HUES64 (cell line): Measurements from ENCODE around the gene PHLDA1.

ENCODE experiments used
- H3K27ac ChIP-seq: 2 replicates; pipeline ENCODE4 v1.7.0; 2013; ENCODE audit warnings: low read depth, low read length, inconsistent platforms
- H3K27me3 ChIP-seq: 2 replicates; pipeline ENCODE4 v1.6.1; 2013; ENCODE audit warnings: mild to moderate bottlenecking, low read length; ENCODE audit not compliant: insufficient read depth
- H3K36me3 ChIP-seq: 2 replicates; pipeline ENCODE4 v1.6.1; 2013; ENCODE audit warnings: mild to moderate bottlenecking, low read length; ENCODE audit not compliant: insufficient read depth
- H3K4me1 ChIP-seq: 2 replicates; pipeline ENCODE4 v1.6.1; 2013; ENCODE audit warnings: mild to moderate bottlenecking, low read length, moderate library complexity; ENCODE audit not compliant: insufficient read depth
- H3K4me3 ChIP-seq: 2 replicates; pipeline ENCODE4 v1.5.1; 2013; ENCODE audit warnings: mild to moderate bottlenecking, low read length, moderate library complexity
- H3K9ac ChIP-seq: 2 replicates; pipeline ENCODE4 v1.6.1; 2013; ENCODE audit warnings: mild to moderate bottlenecking, low read depth, low read length
- H3K9me3 ChIP-seq: 2 replicates; pipeline ENCODE4 v1.6.1; 2013; ENCODE audit warnings: low read depth, low read length; ENCODE audit not compliant: insufficient read depth
- WGBS: fragments of 150-250, 120-280 bp; methylation state at CpG from one replicate; pipeline ENCODE4 v1.1.7; 2013; ENCODE audit warnings: missing lambda C conversion rate; 5-methylcytosine and 5-hydroxymethylcytosine counted together

Gene PHLDA1

GRCh38 chr12:75982979-75983660 is 48.5 kb downstream of the PHLDA1 start:
- no peak overlapping the region for H3K9ac ChIP-seq
- H3K9me3 ChIP-seq: no peaks in the 10 kb centered on the region
- no peak overlapping the region for H3K27ac ChIP-seq
- no peaks in the 10 kb centered on the region for H3K36me3 ChIP-seq
- peaks cover 30% of the 10 kb centered on the region for H3K4me1 ChIP-seq
- no peaks in the 10 kb centered on the region for H3K27me3 ChIP-seq
- 90% methylated on average over 5 of the region's 5 CpGs for WGBS
- H3K4me3 ChIP-seq: no peak overlapping the region

- no peak overlapping the region for H3K9ac ChIP-seq
- H3K9me3 ChIP-seq: no peaks in the 10 kb centered on the region
- H3K27me3 ChIP-seq: no peaks in the 10 kb centered on the region
- H3K27ac ChIP-seq: no peak overlapping the region
- peaks cover 36% of the 10 kb centered on the region for H3K4me1 ChIP-seq
- WGBS: 80% methylated on average over 8 of the region's 8 CpGs
- no peaks in the 10 kb centered on the region for H3K36me3 ChIP-seq
- H3K4me3 ChIP-seq: no peak overlapping the region
Observed at GRCh38 chr12:75982169-75982564, 49.4 kb downstream of the PHLDA1 start.

- Histone ChIP-seq H3K27me3 (no peaks in the 10 kb centered on the region), H3K27ac (no peak overlapping the region), H3K4me3 (no peak overlapping the region), H3K9ac (no peak overlapping the region), H3K36me3 (no peaks in the 10 kb centered on the region), H3K9me3 (no peaks in the 10 kb centered on the region), H3K4me1 (peaks cover 34% of the 10 kb centered on the region)
- 94% methylated on average over 8 of the region's 10 CpGs for WGBS
Observed at GRCh38 chr12:75981247-75982168, 50.1 kb downstream of the PHLDA1 start.

GRCh38 chr12:75979181-75979580 is 52.4 kb downstream of the PHLDA1 start:
- H3K27me3 ChIP-seq: no peaks in the 10 kb centered on the region
- H3K4me3 ChIP-seq: no peak overlapping the region
- no peak overlapping the region for H3K27ac ChIP-seq
- peaks cover 31% of the 10 kb centered on the region for H3K4me1 ChIP-seq
- no peak overlapping the region for H3K9ac ChIP-seq
- H3K9me3 ChIP-seq: no peaks in the 10 kb centered on the region
- WGBS: 59% methylated on average over 1 of the region's 2 CpGs
- H3K36me3 ChIP-seq: no peaks in the 10 kb centered on the region

DNA sequence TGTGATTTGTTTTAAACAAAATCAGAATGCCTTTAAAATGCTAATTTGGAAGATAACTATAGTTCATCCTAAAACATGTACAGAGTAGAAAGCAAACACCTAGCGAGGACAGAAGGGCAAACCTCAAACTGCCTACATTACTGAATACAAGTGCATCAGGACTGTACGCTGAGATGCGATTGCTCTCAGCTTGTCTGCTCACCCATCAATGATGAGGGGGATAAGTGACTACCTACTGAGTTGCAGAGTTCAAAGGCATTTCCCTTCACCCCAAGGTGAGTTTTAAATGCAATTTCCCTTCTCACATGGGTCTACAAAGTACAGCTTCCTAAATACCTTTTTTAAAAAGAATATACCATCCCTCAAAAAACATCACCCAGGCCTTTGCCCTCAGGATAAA is 52.9 kb downstream of the PHLDA1 start:
- no peaks in the 10 kb centered on the region for H3K9me3 ChIP-seq
- WGBS: 94% methylated on average over 3 of the region's 3 CpGs
- peak overlapping the region; percentile 44 for H3K27ac ChIP-seq
- H3K9ac ChIP-seq: no peak overlapping the region; the same call in 1 of the 2 replicates
- no peaks in the 10 kb centered on the region for H3K27me3 ChIP-seq
- H3K36me3 ChIP-seq: no peaks in the 10 kb centered on the region
- H3K4me1 ChIP-seq: peaks cover 31% of the 10 kb centered on the region
- no peak overlapping the region for H3K4me3 ChIP-seq

DNA sequence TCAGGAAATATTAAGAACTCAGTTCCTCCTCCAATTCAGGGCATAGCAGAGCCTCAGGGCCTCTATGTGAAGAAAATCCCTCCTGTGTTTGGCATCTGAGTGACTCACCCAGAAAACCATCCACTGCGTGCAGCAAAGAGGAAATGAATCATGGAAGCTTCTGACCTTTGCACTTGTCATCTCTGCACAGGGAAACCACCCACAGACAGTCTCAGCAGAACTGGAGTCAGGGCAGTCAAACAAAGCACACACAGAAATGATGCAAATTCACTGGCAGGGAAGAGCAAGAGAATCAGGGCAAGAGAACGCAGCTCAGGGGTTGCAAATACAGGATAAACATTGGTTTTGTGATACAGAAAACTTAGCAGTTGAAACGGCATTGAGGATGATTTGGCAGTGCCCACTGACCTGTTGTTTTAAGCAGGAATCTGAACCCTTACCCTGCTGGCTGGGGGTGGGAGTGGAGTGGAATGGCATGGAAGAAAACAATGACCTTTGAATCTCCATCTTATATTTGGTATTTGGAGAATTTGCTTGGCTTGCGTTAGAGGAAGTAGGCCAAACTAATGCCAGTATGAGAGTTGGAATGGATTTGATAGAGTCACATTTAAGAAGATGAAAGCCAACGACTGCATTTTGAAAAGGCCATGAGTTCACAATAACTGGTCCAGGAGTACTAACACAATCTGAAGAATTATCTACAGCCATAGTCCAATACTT is 53.5 kb downstream of the PHLDA1 start:
- Histone ChIP-seq H3K4me3 (no peak overlapping the region), H3K9ac (peak overlapping the region; percentile 5; the same call in 1 of the 2 replicates), H3K36me3 (no peaks in the 10 kb centered on the region), H3K9me3 (no peaks in the 10 kb centered on the region), H3K4me1 (peaks cover 31% of the 10 kb centered on the region), H3K27me3 (no peaks in the 10 kb centered on the region), H3K27ac (peak overlapping the region; percentile 44)
- 52% methylated on average over 5 of the region's 5 CpGs for WGBS

GRCh38 chr12:75977590-75977951 is 54.0 kb downstream of the PHLDA1 start:
- no peak overlapping the region for H3K9ac ChIP-seq
- 72% methylated on average over 4 of the region's 5 CpGs for WGBS
- peak overlapping the region; percentile 44; the same call in 1 of the 2 replicates for H3K27ac ChIP-seq
- H3K27me3 ChIP-seq: no peaks in the 10 kb centered on the region
- H3K9me3 ChIP-seq: no peaks in the 10 kb centered on the region
- peaks cover 31% of the 10 kb centered on the region for H3K4me1 ChIP-seq
- no peaks in the 10 kb centered on the region for H3K36me3 ChIP-seq
- H3K4me3 ChIP-seq: no peak overlapping the region

DNA sequence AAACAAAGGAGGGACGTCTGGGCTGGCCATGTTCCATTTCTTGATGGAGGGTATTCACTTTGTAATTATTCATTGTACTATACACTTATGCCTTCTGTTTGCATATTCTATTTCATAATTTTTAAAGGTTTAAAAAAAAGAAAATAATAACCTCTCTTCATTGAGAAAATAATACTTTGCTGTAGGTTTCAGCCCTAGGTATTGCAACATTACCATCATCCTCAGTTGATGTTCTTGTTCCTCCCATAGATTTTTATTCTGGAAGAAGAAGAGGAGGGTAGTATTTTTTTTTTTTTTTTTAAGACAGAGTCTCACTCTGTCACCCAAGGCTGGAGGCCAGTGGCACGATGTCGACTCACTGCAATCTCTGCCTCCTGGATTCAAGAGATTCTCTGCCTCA is 54.7 kb downstream of the PHLDA1 start:
- 95% methylated on average over 3 of the region's 3 CpGs for WGBS
- Histone ChIP-seq H3K4me1 (peaks cover 31% of the 10 kb centered on the region), H3K36me3 (no peaks in the 10 kb centered on the region), H3K9ac (no peak overlapping the region), H3K27ac (no peak overlapping the region), H3K9me3 (no peaks in the 10 kb centered on the region), H3K4me3 (no peak overlapping the region), H3K27me3 (no peaks in the 10 kb centered on the region)

DNA sequence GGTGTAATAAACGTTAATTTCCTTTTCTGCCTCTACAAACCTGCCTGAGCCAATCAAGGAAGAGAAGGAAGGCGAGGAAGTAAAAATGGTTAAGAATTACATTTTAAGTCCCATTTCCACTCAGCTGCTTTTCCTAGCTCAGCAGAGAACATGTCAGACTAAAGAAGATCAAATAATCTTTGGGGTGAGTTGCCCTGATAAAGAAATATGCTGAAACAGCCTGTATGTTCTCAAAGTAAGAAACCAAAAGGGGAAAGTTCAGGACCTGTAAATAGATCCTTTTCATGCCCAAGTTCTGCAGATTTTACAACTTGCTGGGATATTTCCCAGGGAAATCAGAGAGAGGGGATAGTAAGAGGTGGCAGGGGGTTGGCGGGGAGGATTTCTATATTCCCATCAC is 55.5 kb downstream of the PHLDA1 start:
- 100% methylated on average over 1 of the region's 3 CpGs for WGBS
- Histone ChIP-seq H3K27ac (no peak overlapping the region), H3K36me3 (no peaks in the 10 kb centered on the region), H3K4me1 (peaks cover 27% of the 10 kb centered on the region), H3K4me3 (no peak overlapping the region), H3K9me3 (no peaks in the 10 kb centered on the region), H3K9ac (no peak overlapping the region), H3K27me3 (no peaks in the 10 kb centered on the region)

DNA sequence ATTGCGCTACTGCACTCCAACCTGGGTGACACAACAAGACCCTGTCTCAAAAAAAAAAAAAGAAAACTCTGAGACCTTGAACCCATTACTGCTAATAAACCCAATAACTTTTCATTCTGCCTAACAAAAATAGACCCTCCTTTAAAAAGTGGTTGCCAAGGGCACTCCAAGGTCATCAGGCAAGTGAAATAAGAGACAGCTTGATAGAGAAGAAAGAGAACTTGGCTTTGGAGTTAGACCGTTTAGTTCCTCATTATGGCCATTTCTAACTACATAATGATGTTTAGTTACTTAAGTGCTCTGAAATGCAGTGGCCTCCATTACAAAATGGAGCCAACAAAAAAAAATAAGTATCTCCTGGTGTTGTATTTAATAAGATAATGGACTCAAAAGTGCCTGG is 55.9 kb downstream of the PHLDA1 start:
- H3K4me1 ChIP-seq: peaks cover 29% of the 10 kb centered on the region
- H3K9ac ChIP-seq: no peak overlapping the region
- H3K9me3 ChIP-seq: no peaks in the 10 kb centered on the region
- 87% methylated on average over 2 of the region's 2 CpGs for WGBS
- H3K4me3 ChIP-seq: no peak overlapping the region
- H3K27me3 ChIP-seq: no peaks in the 10 kb centered on the region
- no peak overlapping the region for H3K27ac ChIP-seq
- no peaks in the 10 kb centered on the region for H3K36me3 ChIP-seq
